ENCODE measurements around the gene MTUS2.
"Not testable (repeated sequence)": the region's sequence is repeated elsewhere in the genome, so short reads cannot be mapped to it uniquely, and the experiment has no call there.

The MTUS2 gene

GRCh38 chr13:29190298-29190697 is 370.2 kb downstream of the MTUS2 start:
- H3K27ac Mint-ChIP-seq, result no peak overlapping the region
- DNase-seq, result no peak
- no peak overlapping the region for H3K4me3 Mint-ChIP-seq
- no peaks in the 10 kb centered on the region for H3K4me1 Mint-ChIP-seq
- TF ChIP-seq CTCF (IDR thresholded peaks at IDR 0.05), result no peak
- H3K9me3 Mint-ChIP-seq, result peaks cover 36% of the 10 kb centered on the region
- H3K36me3 Mint-ChIP-seq (ENCODE audit: low read depth), result peaks cover 1% of the 10 kb centered on the region
- H3K27me3 Mint-ChIP-seq (ENCODE audit: low read depth, poor library complexity), result peaks cover 2% of the 10 kb centered on the region

GRCh38 chr13:29193083-29193482 is 372.9 kb downstream of the MTUS2 start:
- no peak for TF ChIP-seq CTCF (IDR thresholded peaks at IDR 0.05)
- H3K4me3 Mint-ChIP-seq, result no peak overlapping the region
- DNase-seq, result no peak

GRCh38 chr13:29195456-29195855 is 375.3 kb downstream of the MTUS2 start:
- no peak overlapping the region for H3K27ac Mint-ChIP-seq
- peaks cover 58% of the 10 kb centered on the region for H3K9me3 Mint-ChIP-seq
- H3K4me1 Mint-ChIP-seq, result no peaks in the 10 kb centered on the region
- TF ChIP-seq CTCF (IDR thresholded peaks at IDR 0.05), result no peak
- no peaks in the 10 kb centered on the region for H3K36me3 Mint-ChIP-seq (ENCODE audit: low read depth)
- H3K27me3 Mint-ChIP-seq (ENCODE audit: low read depth, poor library complexity), result peaks cover 2% of the 10 kb centered on the region
- no peak overlapping the region for H3K4me3 Mint-ChIP-seq
- no peak for DNase-seq

More at GRCh38 chr13:29193083-29193482, 372.9 kb downstream of the MTUS2 start:
- H3K4me1 Mint-ChIP-seq, result no peaks in the 10 kb centered on the region
- H3K27me3 Mint-ChIP-seq (ENCODE audit: low read depth, poor library complexity), result peaks cover 2% of the 10 kb centered on the region
- no peaks in the 10 kb centered on the region for H3K36me3 Mint-ChIP-seq (ENCODE audit: low read depth)
- peaks cover 39% of the 10 kb centered on the region for H3K9me3 Mint-ChIP-seq
- H3K27ac Mint-ChIP-seq, result no peak overlapping the region

- no peak overlapping the region for H3K27ac Mint-ChIP-seq
- H3K4me3 Mint-ChIP-seq, result no peak overlapping the region
- TF ChIP-seq CTCF (IDR thresholded peaks at IDR 0.05), result no peak
- peaks cover 69% of the 10 kb centered on the region for H3K9me3 Mint-ChIP-seq
- no peaks in the 10 kb centered on the region for H3K4me1 Mint-ChIP-seq
- no peak for DNase-seq
- peaks cover 2% of the 10 kb centered on the region for H3K27me3 Mint-ChIP-seq (ENCODE audit: low read depth, poor library complexity)
- no peaks in the 10 kb centered on the region for H3K36me3 Mint-ChIP-seq (ENCODE audit: low read depth)
These were observed 376.4 kb downstream of the MTUS2 start for GRCh38 chr13:29196409-29197074.

GRCh38 chr13:29202753-29203152 is 382.6 kb downstream of the MTUS2 start:
- H3K4me1 Mint-ChIP-seq; H3K27ac Mint-ChIP-seq; H3K27me3 Mint-ChIP-seq (ENCODE audit: low read depth, poor library complexity); DNase-seq; H3K36me3 Mint-ChIP-seq (ENCODE audit: low read depth); H3K4me3 Mint-ChIP-seq: not testable (repeated sequence)
- H3K9me3 Mint-ChIP-seq, result peaks cover 82% of the 10 kb centered on the region

- no peak overlapping the region for H3K27ac Mint-ChIP-seq
- no peaks in the 10 kb centered on the region for H3K27me3 Mint-ChIP-seq (ENCODE audit: low read depth, poor library complexity)
- H3K4me1 Mint-ChIP-seq, result no peaks in the 10 kb centered on the region
- H3K4me3 Mint-ChIP-seq, result no peak overlapping the region
- TF ChIP-seq CTCF (IDR thresholded peaks at IDR 0.05), result no peak
- no peak for DNase-seq
- no peaks in the 10 kb centered on the region for H3K36me3 Mint-ChIP-seq (ENCODE audit: low read depth)
- peaks cover 80% of the 10 kb centered on the region for H3K9me3 Mint-ChIP-seq
These were observed 384.5 kb downstream of the MTUS2 start for GRCh38 chr13:29204651-29205050.
